IMR-90 (cell line): ENCODE measurements around the gene KLHDC7B. TPM values are rescaled to one million over a fixed set of nuclear protein-coding genes. Genes with fewer than 3 reads are reported as not detected.
A peak's percentile ranks its signal among the peaks of the same experiment; 100 is the strongest.

Source experiments
- ATAC-seq: fragments of 200-7000 bp; cut with Tn5 transposase; 2 replicates; pipeline ENCODE4 v1.9.1; 2020; ENCODE audit warnings: low read depth, mild to moderate bottlenecking, moderate library complexity
- BruUV-seq: library from RNA; stranded (reverse); fragments of 400-500 nt; replicated peaks from 2 replicates; lab custom pipeline; 2021; lab: Mats Ljungman, UMichigan
- CTCF ChIA-PET: fragments of 300-600 bp; formaldehyde crosslinking; extraction: SDS; loops from one replicate; lab custom pipeline; 2021; ENCODE audit warnings: antibody characterized with exemption; lab: Yijun Ruan, JAX
- POLR2A ChIA-PET: fragments of 300-600 bp; sonication (Branson Sonifier 250); formaldehyde crosslinking; loops from one replicate; lab custom pipeline; 2022; ENCODE audit warnings: antibody characterized with exemption; ENCODE audit not compliant: unreplicated experiment; lab: Charles Lee
- DNase-seq: peaks from one replicate; pipeline ENCODE4 v3.0.0; 2013
- H2AFZ ChIP-seq: replicated peaks from 2 replicates; pipeline ENCODE3; 2013; ENCODE audit warnings: low read length, mild to moderate bottlenecking; ENCODE audit not compliant: poor library complexity
- H2AK5ac ChIP-seq: 2 replicates; pipeline ENCODE4 v1.6.1; 2013; ENCODE audit warnings: low read depth, low read length, inconsistent platforms
- H2AK9ac ChIP-seq: replicated peaks from 2 replicates; pipeline ENCODE3; 2013; ENCODE audit warnings: mild to moderate bottlenecking, low read depth, low read length, moderate library complexity; ENCODE audit not compliant: poor library complexity
- H2BK120ac ChIP-seq: 2 replicates; pipeline ENCODE4 v1.6.1; 2013; ENCODE audit warnings: low read depth, low read length, inconsistent platforms
- H2BK15ac ChIP-seq: 3 replicates; pipeline ENCODE4 v1.6.1; 2013; ENCODE audit warnings: low read depth, low read length, inconsistent platforms
- H2BK20ac ChIP-seq: 2 replicates; pipeline ENCODE4 v1.6.1; 2013; ENCODE audit warnings: low read depth, mild to moderate bottlenecking, inconsistent platforms, low read length, moderate library complexity
- H2BK5ac ChIP-seq: 2 replicates; pipeline ENCODE4 v1.6.1; 2013; ENCODE audit warnings: mild to moderate bottlenecking, low read depth, low read length, inconsistent platforms; ENCODE audit not compliant: poor library complexity, severe bottlenecking
- H3K14ac ChIP-seq: replicated peaks from 2 replicates; pipeline ENCODE4 v1.6.1; 2013; ENCODE audit warnings: low read depth, low read length, inconsistent platforms
- H3K18ac ChIP-seq: 2 replicates; pipeline ENCODE4 v1.6.1; 2013; ENCODE audit warnings: low read depth, low read length, control low read depth
- H3K23ac ChIP-seq: 2 replicates; pipeline ENCODE4 v1.6.1; 2013; ENCODE audit warnings: low read depth, low read length, inconsistent platforms
- H3K27ac ChIP-seq: 2 replicates; pipeline ENCODE4 v1.5.1; 2013; ENCODE audit warnings: mild to moderate bottlenecking, control low read depth, low read length; ENCODE audit not compliant: insufficient read depth
- H3K27me3 ChIP-seq: 2 replicates; pipeline ENCODE4 v1.6.1; 2013; ENCODE audit warnings: low read length; ENCODE audit not compliant: control insufficient read depth, insufficient read depth
- H3K36me3 ChIP-seq: 2 replicates; pipeline ENCODE4 v1.6.1; 2013; ENCODE audit warnings: low read length, mixed read lengths; ENCODE audit not compliant: control insufficient read depth, insufficient read depth
- H3K4ac ChIP-seq: 2 replicates; pipeline ENCODE4 v1.6.1; 2013; ENCODE audit warnings: low read depth, low read length, inconsistent platforms
- H3K4me1 ChIP-seq: 2 replicates; pipeline ENCODE4 v1.6.1; 2013; ENCODE audit warnings: low read length, mixed read lengths; ENCODE audit not compliant: control insufficient read depth, insufficient read depth
- H3K4me2 ChIP-seq: 2 replicates; pipeline ENCODE4 v1.6.1; 2013; ENCODE audit warnings: low read depth, mild to moderate bottlenecking, control low read depth, low read length, moderate library complexity
- H3K4me3 ChIP-seq: 2 replicates; pipeline ENCODE4 v1.5.1; 2013; ENCODE audit warnings: low read depth, mild to moderate bottlenecking, control low read depth, low read length, moderate library complexity; ENCODE audit not compliant: insufficient read depth
- H3K56ac ChIP-seq: 2 replicates; pipeline ENCODE4 v1.6.1; 2013; ENCODE audit warnings: low read length, inconsistent platforms; ENCODE audit not compliant: insufficient read depth; ENCODE audit errors: extremely low read depth
- H3K79me1 ChIP-seq, 2 experiments: 2 replicates each; pipeline ENCODE4 v1.6.1; 2013; ENCODE audit warnings: low read length in 2 of 2, inconsistent platforms in 1 of 2, low read depth in 1 of 2
- H3K9ac ChIP-seq: 2 replicates; pipeline ENCODE4 v1.6.1; 2013; ENCODE audit warnings: low read depth, low read length, control low read depth
- H3K9me1 ChIP-seq: 2 replicates; pipeline ENCODE4 v1.6.1; 2013; ENCODE audit warnings: low read length, inconsistent platforms; ENCODE audit not compliant: insufficient read depth
- H3K9me3 ChIP-seq: 2 replicates; pipeline ENCODE4 v1.6.1; 2013; ENCODE audit warnings: low read length; ENCODE audit not compliant: control insufficient read depth, insufficient read depth
- H4K20me1 ChIP-seq: 2 replicates; pipeline ENCODE4 v1.6.1; 2013; ENCODE audit warnings: low read length, inconsistent platforms; ENCODE audit not compliant: insufficient read depth
- H4K5ac ChIP-seq: 2 replicates; pipeline ENCODE4 v1.6.1; 2013; ENCODE audit warnings: mild to moderate bottlenecking, low read depth, low read length, control low read depth
- H4K8ac ChIP-seq, 2 experiments: 2 replicates each; pipeline ENCODE4 v1.6.1; 2013; ENCODE audit warnings: low read depth in 2 of 2, low read length in 2 of 2, control low read depth in 1 of 2, inconsistent platforms in 1 of 2
- H4K91ac ChIP-seq: 2 replicates; pipeline ENCODE4 v1.6.1; 2013; ENCODE audit warnings: low read depth, low read length, inconsistent platforms; ENCODE audit not compliant: insufficient read depth
- CEBPB ChIP-seq: IDR thresholded peaks from 2 replicates; pipeline ENCODE4 v1.6.1; 2012; ENCODE audit warnings: low read depth, low read length, improper control_type of control experiment
- CTCF ChIP-seq: conservative IDR thresholded peaks from 2 replicates; pipeline ENCODE4 v1.5.1; 2012; ENCODE audit warnings: mild to moderate bottlenecking, low read depth, low read length, improper control_type of control experiment
- ELK1 ChIP-seq: fragments of 150-350 bp; IDR thresholded peaks from 2 replicates; pipeline ENCODE4 v1.6.1; 2016; ENCODE audit warnings: low read depth, mild to moderate bottlenecking, low read length, moderate library complexity, borderline replicate concordance
- POLR2A ChIP-seq: IDR thresholded peaks from 2 replicates; pipeline ENCODE4 v1.6.1; 2012; ENCODE audit warnings: mild to moderate bottlenecking, low read depth, low read length
- RAD21 ChIP-seq: IDR thresholded peaks from 2 replicates; pipeline ENCODE4 v1.6.1; 2012; ENCODE audit warnings: low read length, improper control_type of control experiment
- RCOR1 ChIP-seq: IDR thresholded peaks from 2 replicates; pipeline ENCODE4 v1.6.1; 2012; ENCODE audit warnings: mild to moderate bottlenecking, low read length, improper control_type of control experiment; ENCODE audit not compliant: insufficient replicate concordance
- RFX5 ChIP-seq: IDR thresholded peaks from 2 replicates; pipeline ENCODE4 v1.8.0; 2012; ENCODE audit warnings: low read depth, mild to moderate bottlenecking, low read length, moderate library complexity
- SMC3 ChIP-seq: fragments of 150-350 bp; IDR thresholded peaks from 2 replicates; pipeline ENCODE4 v1.6.1; 2016; ENCODE audit warnings: low read depth, mild to moderate bottlenecking, antibody characterized with exemption, low read length, moderate library complexity
- USF2 ChIP-seq: fragments of 150-350 bp; IDR thresholded peaks from 2 replicates; pipeline ENCODE4 v1.6.1; 2017; ENCODE audit warnings: mild to moderate bottlenecking, antibody characterized with exemption, low read length, low read depth
- WGBS, 2 experiments: methylation state at CpG; one replicate each; pipeline versions ENCODE4 v1.1.5 to v1.1.7; 2013; ENCODE audit warnings: missing lambda C conversion rate in 2 of 2; ENCODE audit not compliant: insufficient read length in 1 of 2; ENCODE audit errors: extremely low coverage in 2 of 2; 5-methylcytosine and 5-hydroxymethylcytosine counted together
- dilution Hi-C: fragments of 300-500 bp; cut with HindIII; formaldehyde crosslinking; loops from one replicate; pipeline ENCODE4 v1.14.3; 2018; ENCODE audit warnings: low sequenced_read_pairs; ENCODE audit not compliant: unreplicated experiment
- in situ Hi-C: fragments of 300-500 bp; cut with MboI; formaldehyde crosslinking; loops from 3 replicates; pipeline ENCODE4 v1.14.3; 2019; ENCODE audit warnings: low sequenced_read_pairs, inconsistent platforms, mixed read lengths
- intact Hi-C: fragments of 100-400 bp; cut with micrococcal nuclease; formaldehyde crosslinking; loops from 2 replicates; pipeline ENCODE4 v1.10.0; 2022
- polyA plus RNA-seq, 3 experiments: library from polyadenylated mRNA; depleted of rRNA; stranded (reverse); fragments of >200 nt; gene quantifications; 2 replicates each; pipeline ENCODE4 v1.2.3, GENCODE V29; 2012; ENCODE audit warnings: low replicate concordance in 1 of 3
- total RNA-seq: library from RNA; depleted of rRNA; stranded (reverse); fragments of >200 nt; gene quantifications from 2 replicates; pipeline ENCODE4 v1.2.3, GENCODE V29; 2012

KLHDC7B gene
- total and polyA plus RNA-seq, 2 of the 4 experiments (the other 2 are of a cell fraction): 0.05 TPM; not detected in 1

GRCh38 chr22:50581031-50581949, 35.6 kb downstream of the KLHDC7B start:
- peak overlapping the region; percentile 35; the same call in 1 of the 2 replicates for H3K56ac ChIP-seq
- peak overlapping the region; percentile 93 for H2AK9ac ChIP-seq
- H3K9me1 ChIP-seq: peaks cover 28% of the 10 kb centered on the region
- peaks cover 17% of the 10 kb centered on the region for H3K4me1 ChIP-seq
- H3K27ac ChIP-seq: no peak overlapping the region
- WGBS, 2 experiments: 98% methylated on average over 7 of the region's 22 CpGs; no CpG with 5 or more reads in 1 of the 2 experiments
- H3K18ac ChIP-seq: no peak overlapping the region
- ATAC-seq (no peak), DNase-seq (no peak)
- H4K8ac ChIP-seq: peak overlapping the region; percentile 68 to 84; a peak in 3 of 4 replicates
- H2BK20ac ChIP-seq: no peak overlapping the region
- in situ Hi-C loops: no loop called here
- POLR2A ChIA-PET: no interaction called here
- peak overlapping the region; percentile 94 for H3K4me2 ChIP-seq
- H2AFZ ChIP-seq: no peak overlapping the region
- H3K9ac ChIP-seq: peak overlapping the region; percentile 74
- H4K5ac ChIP-seq: peak overlapping the region; percentile 63
- no peak overlapping the region for H2BK15ac ChIP-seq
- 0 out of 2 replicates have a peak overlapping the region, but pooled peaks have one; percentile 5 for H4K91ac ChIP-seq
- H3K9me3 ChIP-seq: no peaks in the 10 kb centered on the region
- H2AK5ac ChIP-seq: peak overlapping the region; percentile 81; the same call in 1 of the 2 replicates
- H3K23ac ChIP-seq: peak overlapping the region; percentile 82
- peaks cover 18 to 39% of the 10 kb centered on the region in 2 experiments for H3K79me1 ChIP-seq
- peak overlapping the region; percentile 80 for H3K4me3 ChIP-seq
- H2BK120ac ChIP-seq: no peak overlapping the region
- TF ChIP-seq USF2 (no peak), SMC3 (no peak), RFX5 (no peak), CEBPB (peak; percentile 53), POLR2A (no peak), RCOR1 (no peak), RAD21 (no peak), ELK1 (no peak), CTCF (no peak)
- peak overlapping the region; percentile 71; the same call in 1 of the 2 replicates for H3K4ac ChIP-seq
- peaks cover 4% of the 10 kb centered on the region; the same call in 1 of the 2 replicates for H3K36me3 ChIP-seq
- no peak overlapping the region for H2BK5ac ChIP-seq
- dilution Hi-C loops: no loop called here
- BruUV-seq: no TSS peak
- peak overlapping the region; percentile 86; the same call in 1 of the 2 replicates for H3K14ac ChIP-seq
- CTCF ChIA-PET: interaction anchor here (1.0 kb wide), 1 partner anchor 55 kb away, joined by 4 read pairs; no protein-coding TSS in a partner anchor
- no peaks in the 10 kb centered on the region for H3K27me3 ChIP-seq
- no peaks in the 10 kb centered on the region; the same call in 1 of the 2 replicates for H4K20me1 ChIP-seq
- intact Hi-C loops: loop anchor here (5.0 kb wide), 1 partner anchor 54 kb away; the partner anchor contains the start of gene SCO2
